Measurements from ENCODE around the gene VAC14. TPM values are rescaled to one million over a fixed set of nuclear protein-coding genes. Genes with fewer than 3 reads are reported as not detected.

VAC14 gene
- total and polyA plus RNA-seq, 4 donors = 27.6 to 60.8 (median 50.9) TPM

DNA sequence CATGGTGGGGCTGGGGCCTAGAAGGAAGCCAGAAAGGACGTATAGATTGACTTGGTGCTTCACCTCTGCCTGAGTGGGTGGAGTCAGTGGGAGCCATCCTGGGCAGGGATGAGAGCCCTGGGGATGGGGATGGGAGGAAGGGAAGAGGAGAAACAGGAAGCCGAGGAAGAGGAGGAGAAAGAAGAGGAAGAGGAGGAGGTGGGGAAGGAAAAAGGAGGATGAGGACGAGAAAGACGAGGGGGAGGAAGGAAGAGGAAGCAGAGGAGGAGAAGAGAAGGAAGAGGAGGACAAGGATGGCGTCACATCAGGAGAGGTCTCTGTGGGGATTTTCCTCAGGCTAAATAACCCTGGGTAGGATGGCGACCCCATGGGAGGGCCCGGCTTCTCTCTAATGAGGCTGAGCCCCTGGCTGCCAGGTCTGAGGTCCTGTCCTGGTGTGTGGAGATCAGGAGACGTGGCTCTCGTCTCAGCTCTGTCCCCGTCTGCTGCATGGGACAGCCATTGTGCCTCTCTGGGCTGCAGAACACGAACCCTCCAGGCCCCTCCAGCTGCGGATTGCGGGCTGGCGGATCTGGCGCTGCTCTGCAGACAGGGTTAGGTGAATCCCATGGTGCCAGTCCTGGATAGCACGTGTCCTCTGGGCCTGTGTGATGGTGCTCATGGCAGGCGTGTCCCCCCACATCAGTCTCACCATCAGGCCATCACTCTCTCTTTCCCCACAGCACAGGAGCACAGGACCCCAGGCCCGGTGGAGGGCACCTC is 79.6 kb downstream of the VAC14 start:
- DNase-seq = no peak
- Histone ChIP-seq H3K27ac (ENCODE audit: low read depth in 1 of 2, low read length in 1 of 2) (peak overlapping the region in 1 of 2 donors; percentile 54), H3K9ac (ENCODE audit: insufficient read depth in 1 of 2, low read length in 2 of 2) (no peak overlapping the region)

GRCh38 chr16:70720425-70721201 is 80.3 kb downstream of the VAC14 start:
- H3K27ac ChIP-seq (ENCODE audit: low read depth in 1 of 2, low read length in 1 of 2) = peak overlapping the region in 1 of 2 donors; percentile 54
- H3K27me3 ChIP-seq (ENCODE audit: control insufficient read depth in 3 of 3, insufficient read depth in 3 of 3, low read length in 2 of 3) = no peaks in the 10 kb centered on the region
- H3K4me3 ChIP-seq = no peak overlapping the region
- 75 to 84% methylated on average over 18 of the region's 18 CpGs for WGBS, 2 donors
- H3K36me3 ChIP-seq (ENCODE audit: control insufficient read depth in 4 of 4, insufficient read depth in 4 of 4, low read length in 4 of 4) = peaks cover 0 to 11% (median 2%) of the 10 kb centered on the region in 4 donors
- peak; percentile 4 for ATAC-seq (ENCODE audit: insufficient read depth, low FRiP score)
- H3K4me1 ChIP-seq (ENCODE audit: control insufficient read depth in 5 of 5, insufficient read depth in 5 of 5, low read length in 5 of 5) = peaks cover 0 to 57% (median 40%) of the 10 kb centered on the region in 5 donors
- no peak overlapping the region for H3K9ac ChIP-seq (ENCODE audit: insufficient read depth in 1 of 2, low read length in 2 of 2)
- peaks cover 0 to 2% (median 0%) of the 10 kb centered on the region in 4 donors for H3K9me3 ChIP-seq (ENCODE audit: control insufficient read depth in 4 of 4, insufficient read depth in 3 of 4, low read length in 3 of 4)
- DNase-seq = no peak
- TF ChIP-seq, protein P1, sequence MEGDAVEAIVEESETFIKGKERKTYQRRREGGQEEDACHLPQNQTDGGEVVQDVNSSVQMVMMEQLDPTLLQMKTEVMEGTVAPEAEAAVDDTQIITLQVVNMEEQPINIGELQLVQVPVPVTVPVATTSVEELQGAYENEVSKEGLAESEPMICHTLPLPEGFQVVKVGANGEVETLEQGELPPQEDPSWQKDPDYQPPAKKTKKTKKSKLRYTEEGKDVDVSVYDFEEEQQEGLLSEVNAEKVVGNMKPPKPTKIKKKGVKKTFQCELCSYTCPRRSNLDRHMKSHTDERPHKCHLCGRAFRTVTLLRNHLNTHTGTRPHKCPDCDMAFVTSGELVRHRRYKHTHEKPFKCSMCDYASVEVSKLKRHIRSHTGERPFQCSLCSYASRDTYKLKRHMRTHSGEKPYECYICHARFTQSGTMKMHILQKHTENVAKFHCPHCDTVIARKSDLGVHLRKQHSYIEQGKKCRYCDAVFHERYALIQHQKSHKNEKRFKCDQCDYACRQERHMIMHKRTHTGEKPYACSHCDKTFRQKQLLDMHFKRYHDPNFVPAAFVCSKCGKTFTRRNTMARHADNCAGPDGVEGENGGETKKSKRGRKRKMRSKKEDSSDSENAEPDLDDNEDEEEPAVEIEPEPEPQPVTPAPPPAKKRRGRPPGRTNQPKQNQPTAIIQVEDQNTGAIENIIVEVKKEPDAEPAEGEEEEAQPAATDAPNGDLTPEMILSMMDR (IDR thresholded peaks at IDR 0.05; ENCODE audit: control extremely low read depth, extremely low read depth) = no peak

More for the DNA sequence above, 79.6 kb downstream of the VAC14 start:
- peaks cover 0 to 11% (median 2%) of the 10 kb centered on the region in 4 donors for H3K36me3 ChIP-seq (ENCODE audit: control insufficient read depth in 4 of 4, insufficient read depth in 4 of 4, low read length in 4 of 4)
- peaks cover 0 to 57% (median 36%) of the 10 kb centered on the region in 5 donors for H3K4me1 ChIP-seq (ENCODE audit: control insufficient read depth in 5 of 5, insufficient read depth in 5 of 5, low read length in 5 of 5)
- H3K4me3 ChIP-seq = no peak overlapping the region
- ATAC-seq (ENCODE audit: insufficient read depth, low FRiP score) = no peak
- no peaks in the 10 kb centered on the region for H3K27me3 ChIP-seq (ENCODE audit: control insufficient read depth in 3 of 3, insufficient read depth in 3 of 3, low read length in 2 of 3)
- 84 to 87% methylated on average over 18 of the region's 18 CpGs for WGBS, 2 donors
- peaks cover 0 to 2% (median 0%) of the 10 kb centered on the region in 4 donors for H3K9me3 ChIP-seq (ENCODE audit: control insufficient read depth in 4 of 4, insufficient read depth in 3 of 4, low read length in 3 of 4)
- TF ChIP-seq, protein P1 (IDR thresholded peaks at IDR 0.05; ENCODE audit: control extremely low read depth, extremely low read depth) = no peak

DNA sequence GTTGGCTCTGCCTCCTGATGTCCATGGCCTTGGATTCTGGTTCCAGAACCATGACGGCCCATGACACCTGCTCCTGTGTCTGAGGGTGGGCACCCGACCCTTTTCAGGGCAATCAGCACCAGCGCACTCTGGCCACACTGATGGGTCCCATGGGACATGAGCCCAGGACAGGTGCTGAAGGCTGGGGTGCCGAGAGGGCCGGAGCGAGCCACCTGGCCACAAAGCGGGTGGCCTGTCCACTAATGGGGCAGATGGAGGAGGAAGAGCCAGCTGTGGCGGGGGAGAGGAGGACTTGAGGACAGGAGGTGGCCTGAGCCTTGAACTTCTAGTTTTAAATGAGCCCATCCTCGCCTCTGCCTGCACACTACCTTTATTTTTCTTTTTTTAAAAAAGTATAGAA is 83.9 kb downstream of the VAC14 start:
- Histone ChIP-seq H3K9me3 (ENCODE audit: control insufficient read depth in 4 of 4, insufficient read depth in 3 of 4, low read length in 3 of 4) (peaks cover 0 to 2% (median 0%) of the 10 kb centered on the region in 4 donors), H3K36me3 (ENCODE audit: control insufficient read depth in 4 of 4, insufficient read depth in 4 of 4, low read length in 4 of 4) (peaks cover 0 to 10% (median 0%) of the 10 kb centered on the region in 4 donors), H3K4me1 (ENCODE audit: control insufficient read depth in 5 of 5, insufficient read depth in 5 of 5, low read length in 5 of 5) (peaks cover 0 to 66% (median 49%) of the 10 kb centered on the region in 5 donors), H3K27ac (ENCODE audit: low read depth in 1 of 2, low read length in 1 of 2) (no peak overlapping the region), H3K4me3 (no peak overlapping the region), H3K9ac (ENCODE audit: insufficient read depth in 1 of 2, low read length in 2 of 2) (no peak overlapping the region), H3K27me3 (ENCODE audit: control insufficient read depth in 3 of 3, insufficient read depth in 3 of 3, low read length in 2 of 3) (no peaks in the 10 kb centered on the region)
- TF ChIP-seq, protein P1 (IDR thresholded peaks at IDR 0.05; ENCODE audit: control extremely low read depth, extremely low read depth) = no peak
- ATAC-seq (ENCODE audit: insufficient read depth, low FRiP score) = no peak
- WGBS, 2 donors = 96 to 98% methylated on average over 9 of the region's 9 CpGs
- DNase-seq = no peak

Data from lung (tissue), 12 donors.